HL-60 (cell line): Measurements from ENCODE around the gene PCP2.

Source experiments
- CTCF ChIP-seq: IDR thresholded peaks from one replicate; pipeline ENCODE4 v1.5.1; 2011; ENCODE audit warnings: low read length, control low read depth, inconsistent platforms; ENCODE audit not compliant: insufficient read depth
- GABPA ChIP-seq: IDR thresholded peaks from 2 replicates; pipeline ENCODE4 v1.6.1; 2012; ENCODE audit warnings: low read depth
- POLR2AphosphoS5 ChIP-seq: IDR thresholded peaks from 2 replicates; pipeline ENCODE4 v1.6.1; 2012; ENCODE audit warnings: low read depth
- REST ChIP-seq: IDR thresholded peaks from 2 replicates; pipeline ENCODE4 v1.6.1; 2012; ENCODE audit warnings: low read depth; ENCODE audit not compliant: insufficient replicate concordance
- SPI1 ChIP-seq: IDR thresholded peaks from 2 replicates; pipeline ENCODE4 v1.6.1; 2012; ENCODE audit warnings: low read depth, mild to moderate bottlenecking, borderline replicate concordance

GRCh38 chr19:7602935-7603497, 30.5 kb downstream of the PCP2 start:
- TF ChIP-seq CTCF (no peak), REST (no peak), POLR2AphosphoS5 (no peak), GABPA (no peak), SPI1 (no peak)
